Measurements from ENCODE around the gene UBR1.

Gene UBR1

GRCh38 chr15:43099105-43099845 lies 6.6 kb downstream of the UBR1 start:
- H3K4me3 ChIP-seq (replicated peaks; ENCODE audit: low read depth, low read length): no peak overlapping the region
- DNase-seq (ENCODE audit: low read depth): no peak
- TF ChIP-seq CTCF (IDR thresholded peaks at IDR 0.05; ENCODE audit: low read length, missing control alignments): no peak

GRCh38 chr15:43096411-43096810 lies 9.4 kb downstream of the UBR1 start:
- DNase-seq (ENCODE audit: low read depth): no peak
- no peak for TF ChIP-seq CTCF (IDR thresholded peaks at IDR 0.05; ENCODE audit: low read length, missing control alignments)
- H3K4me3 ChIP-seq (replicated peaks; ENCODE audit: low read depth, low read length): no peak overlapping the region

- H3K4me3 ChIP-seq (replicated peaks; ENCODE audit: low read depth, low read length): no peak overlapping the region
- DNase-seq (ENCODE audit: low read depth): peak; percentile 25
- TF ChIP-seq CTCF (IDR thresholded peaks at IDR 0.05; ENCODE audit: low read length, missing control alignments): no peak
Observed at GRCh38 chr15:43095708-43096347, 10.0 kb downstream of the UBR1 start.

- DNase-seq (ENCODE audit: low read depth): peak; percentile 52
- TF ChIP-seq CTCF (IDR thresholded peaks at IDR 0.05; ENCODE audit: low read length, missing control alignments): no peak
- H3K4me3 ChIP-seq (replicated peaks; ENCODE audit: low read depth, low read length): no peak overlapping the region
Observed at GRCh38 chr15:43095243-43095642, 10.6 kb downstream of the UBR1 start.

GRCh38 chr15:43094416-43095030 lies 11.3 kb downstream of the UBR1 start:
- TF ChIP-seq CTCF (IDR thresholded peaks at IDR 0.05; ENCODE audit: low read length, missing control alignments): no peak
- H3K4me3 ChIP-seq (replicated peaks; ENCODE audit: low read depth, low read length): no peak overlapping the region
- no peak for DNase-seq (ENCODE audit: low read depth)

- DNase-seq (ENCODE audit: low read depth): peak; percentile 59
- TF ChIP-seq CTCF (IDR thresholded peaks at IDR 0.05; ENCODE audit: low read length, missing control alignments): no peak
Observed at GRCh38 chr15:43093026-43093425, 12.8 kb downstream of the UBR1 start.

More at GRCh38 chr15:43093026-43093425, 12.8 kb downstream of the UBR1 start:
- H3K4me3 ChIP-seq (replicated peaks; ENCODE audit: low read depth, low read length): no peak overlapping the region
